Activated CD4-positive, alpha-beta T cell treated with anti-CD3 and anti-CD28 coated beads, Interleukin-2, amount 50 U/mL, for 48 hours (primary cell): Measurements from ENCODE around the gene ATAD3B.
"Not testable (repeated sequence)": the region's sequence is repeated elsewhere in the genome, so short reads cannot be mapped to it uniquely, and the experiment has no call there.

Experiments
- DNase-seq, 2 experiments: peaks; one replicate each; pipeline ENCODE4 v3.0.0-alpha.2; 2020

ATAD3B gene

DNA sequence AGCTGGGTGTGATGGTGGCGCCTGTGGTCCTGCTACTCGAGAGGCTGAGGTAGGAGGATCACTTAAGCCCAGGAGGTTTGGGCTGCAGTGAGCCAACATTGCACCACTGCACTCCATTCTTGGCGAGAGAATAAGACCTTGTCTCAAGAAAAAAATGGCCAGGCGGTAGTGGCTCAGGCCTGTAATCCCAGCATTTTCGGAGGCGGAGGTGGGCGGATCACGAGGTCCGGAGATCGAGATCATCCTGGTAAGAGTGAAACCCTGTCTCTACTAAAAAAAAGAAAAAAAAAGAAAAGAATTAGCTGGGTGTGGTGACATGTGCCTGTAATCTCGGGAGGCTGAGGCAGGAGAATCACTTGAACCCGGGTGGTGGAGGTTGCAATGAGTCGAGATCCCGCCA lies 11.3 kb downstream of the ATAD3B start:
- no peak for DNase-seq

DNA sequence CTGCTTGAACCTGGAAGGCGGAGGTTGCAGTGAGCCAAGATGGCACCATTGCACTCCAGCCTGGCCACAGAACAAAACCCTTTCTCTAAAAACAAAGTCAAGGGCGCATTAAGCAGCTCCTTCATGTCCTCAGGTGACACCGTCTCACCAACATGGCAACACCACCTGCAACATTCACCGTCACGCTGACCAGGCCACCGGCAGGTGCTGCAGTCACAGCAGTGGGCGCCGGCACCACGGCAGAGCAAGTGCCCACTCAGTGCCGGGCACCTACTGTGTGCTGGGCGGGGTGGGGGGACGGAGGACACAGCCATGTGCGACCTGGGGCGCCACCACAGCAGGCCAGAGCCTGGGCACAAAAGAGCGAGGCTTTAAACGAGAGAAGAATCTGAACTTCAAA lies 12.1 kb downstream of the ATAD3B start:
- DNase-seq, result no peak

DNA sequence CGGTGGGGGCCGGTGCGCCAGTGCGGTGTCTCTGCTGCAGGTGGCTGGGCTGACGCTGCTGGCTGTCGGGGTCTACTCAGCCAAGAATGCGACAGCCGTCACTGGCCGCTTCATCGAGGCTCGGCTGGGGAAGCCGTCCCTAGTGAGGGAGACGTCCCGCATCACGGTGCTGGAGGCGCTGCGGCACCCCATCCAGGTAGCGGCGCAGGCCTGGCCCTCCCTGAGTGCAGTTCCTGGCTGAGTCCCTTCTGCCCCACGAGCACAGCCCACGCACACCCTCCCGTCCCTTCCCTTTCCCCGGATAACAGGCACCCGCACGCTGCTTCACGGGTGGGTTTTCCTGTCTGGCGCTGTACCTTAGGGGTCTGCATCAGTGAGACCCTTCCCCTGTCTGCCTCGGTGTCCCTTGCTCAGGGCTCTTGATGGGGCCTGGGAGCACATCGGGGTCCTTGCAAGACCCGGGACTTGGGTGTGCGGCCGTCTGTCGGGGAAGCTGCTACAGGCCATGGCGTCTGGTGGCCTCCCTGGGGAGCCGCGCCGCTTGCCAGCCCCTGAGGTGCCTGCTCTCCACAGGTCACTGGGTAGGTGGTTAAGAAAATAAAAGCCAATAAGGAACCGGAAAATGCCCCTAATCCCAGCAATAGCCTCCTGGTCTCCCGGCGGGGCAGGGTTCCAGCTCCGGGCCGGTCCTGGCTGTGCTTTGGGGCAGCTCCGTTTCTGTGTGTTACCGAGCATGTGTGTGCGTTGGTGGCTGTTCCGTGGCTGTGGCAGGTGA lies 13.6 kb downstream of the ATAD3B start:
- not testable (repeated sequence) for DNase-seq

DNA sequence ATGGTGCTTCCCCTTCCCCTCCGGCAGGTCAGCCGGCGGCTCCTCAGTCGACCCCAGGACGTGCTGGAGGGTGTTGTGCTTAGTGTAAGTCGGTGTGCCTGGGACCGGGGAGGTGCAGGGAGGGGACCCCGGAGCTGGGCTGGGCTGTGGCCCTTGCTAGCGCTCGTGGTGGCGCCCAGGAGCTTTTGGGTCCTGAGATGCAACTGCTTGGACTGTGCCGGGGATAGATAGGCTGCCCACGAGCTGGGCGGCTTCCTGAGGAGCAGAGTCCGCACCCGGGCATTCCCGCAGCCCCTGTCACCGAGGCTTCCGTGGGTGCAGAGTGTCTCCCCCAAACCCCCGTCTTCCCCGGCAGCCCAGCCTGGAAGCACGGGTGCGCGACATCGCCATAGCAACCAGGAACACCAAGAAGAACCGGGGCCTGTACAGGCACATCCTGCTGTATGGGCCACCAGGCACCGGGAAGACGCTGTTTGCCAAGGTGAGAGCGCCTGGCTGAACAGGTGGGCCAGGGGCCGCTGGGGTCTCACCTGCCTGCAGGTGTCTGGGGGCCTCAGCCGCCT lies 14.3 kb downstream of the ATAD3B start:
- DNase-seq, result not testable (repeated sequence)

DNA sequence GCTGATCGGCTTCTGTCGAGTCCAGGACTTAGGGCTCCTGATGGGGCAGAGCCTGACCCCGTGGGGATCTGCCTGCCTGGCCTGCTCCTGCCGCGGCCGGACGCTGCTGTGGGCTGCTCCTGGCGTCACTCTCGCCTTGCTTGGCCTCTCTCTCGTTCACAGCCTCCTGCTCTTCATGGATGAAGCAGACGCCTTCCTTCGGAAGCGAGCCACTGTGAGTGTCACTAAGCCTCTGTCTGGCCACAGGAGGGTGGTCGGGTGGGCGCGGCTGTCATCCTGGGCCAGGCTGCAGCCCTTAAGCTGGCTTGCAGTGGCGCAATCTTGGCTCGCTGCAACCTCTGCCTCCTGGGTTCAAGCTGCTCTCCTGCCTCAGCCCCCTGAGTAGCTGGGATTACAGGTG lies 16.1 kb downstream of the ATAD3B start:
- no peak for DNase-seq

DNA sequence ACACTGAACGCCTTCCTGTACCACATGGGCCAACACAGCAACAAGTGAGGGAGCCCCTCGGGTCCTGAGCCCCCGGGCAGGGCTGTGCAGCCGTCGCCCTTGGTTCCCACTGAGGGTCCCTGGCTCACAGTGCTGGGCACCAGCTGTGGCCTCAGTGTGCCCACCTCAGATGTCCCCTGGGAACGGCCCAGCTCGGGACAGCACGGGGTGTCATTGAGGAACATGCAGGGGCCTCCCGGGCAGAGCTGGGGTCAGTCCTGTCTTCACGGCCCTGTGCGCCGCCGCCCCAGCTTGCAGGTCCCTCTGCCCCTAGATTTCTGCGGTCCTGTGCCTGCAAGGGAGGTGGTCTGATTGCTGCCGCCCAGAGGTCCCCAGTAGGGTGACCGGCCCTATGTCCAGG lies 17.7 kb downstream of the ATAD3B start:
- no peak for DNase-seq

DNA sequence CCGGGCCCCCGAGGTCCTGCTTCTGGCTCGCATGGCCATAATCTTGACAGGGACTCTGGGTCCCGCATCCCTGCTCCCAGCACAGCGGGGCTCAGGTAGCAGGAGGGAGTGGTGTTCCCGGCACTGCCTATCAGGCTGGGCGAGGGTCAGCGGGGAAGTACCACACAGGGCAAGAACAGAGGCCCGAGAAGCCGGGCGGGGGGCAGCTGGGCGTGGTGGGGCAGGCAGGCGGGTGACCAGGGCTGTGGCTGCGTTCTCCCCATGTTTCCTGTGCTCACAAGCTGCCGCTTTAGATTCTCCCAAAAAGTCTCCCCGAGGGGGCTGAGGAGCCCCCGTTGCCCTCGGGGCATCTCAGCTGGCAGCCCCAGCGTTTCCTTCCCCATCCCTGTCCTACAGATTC lies 18.3 kb downstream of the ATAD3B start:
- DNase-seq, result no peak

DNA sequence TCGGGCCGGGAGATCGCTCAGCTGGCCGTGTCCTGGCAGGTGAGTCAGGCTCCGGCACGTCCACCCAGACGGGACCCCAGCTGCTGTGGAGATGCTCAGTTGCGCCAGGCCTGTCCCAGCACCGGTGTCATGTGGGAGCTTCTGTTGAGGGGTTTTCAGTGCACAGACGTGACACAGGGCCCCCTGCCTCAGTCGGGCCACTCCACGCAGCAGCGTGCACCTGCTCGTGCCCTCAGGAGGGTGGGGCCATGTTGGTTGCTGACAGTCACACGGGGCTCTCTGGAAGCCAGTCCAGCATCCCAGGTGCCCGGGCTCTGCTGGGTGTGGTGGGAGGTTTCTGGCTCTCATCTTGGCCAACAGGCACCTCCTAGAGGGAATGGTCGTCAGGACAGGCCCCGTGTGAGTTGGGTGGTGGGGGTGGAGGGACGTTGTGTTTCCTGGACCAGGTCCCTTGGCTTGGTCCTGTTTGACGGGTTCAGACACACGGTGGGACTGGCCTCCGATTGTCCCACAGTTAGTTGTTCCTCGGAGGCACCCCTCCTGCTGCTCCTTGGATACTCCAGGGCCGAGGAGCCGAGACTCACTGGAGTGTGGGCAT lies 19.2 kb downstream of the ATAD3B start:
- no peak for DNase-seq

DNA sequence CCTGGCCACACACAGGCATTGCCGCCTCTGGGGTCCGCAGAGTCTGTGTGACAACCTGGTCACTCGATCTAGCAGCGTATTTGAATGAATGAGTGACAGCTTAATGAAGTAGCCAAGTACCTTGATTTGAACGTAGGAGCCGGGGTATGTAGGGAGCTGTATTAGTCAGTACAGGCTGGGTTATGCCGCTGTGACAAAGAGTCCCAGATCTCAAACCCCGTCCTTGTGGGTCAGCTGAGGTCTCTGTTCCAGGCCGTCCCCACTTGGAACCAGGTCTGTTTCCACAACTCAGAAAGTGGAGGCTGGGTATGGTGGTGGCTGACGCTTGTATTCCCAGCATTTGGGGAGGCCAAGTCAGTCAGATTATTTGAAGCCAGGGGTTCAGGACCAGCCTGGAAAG lies 20.0 kb downstream of the ATAD3B start:
- no peak for DNase-seq

DNA sequence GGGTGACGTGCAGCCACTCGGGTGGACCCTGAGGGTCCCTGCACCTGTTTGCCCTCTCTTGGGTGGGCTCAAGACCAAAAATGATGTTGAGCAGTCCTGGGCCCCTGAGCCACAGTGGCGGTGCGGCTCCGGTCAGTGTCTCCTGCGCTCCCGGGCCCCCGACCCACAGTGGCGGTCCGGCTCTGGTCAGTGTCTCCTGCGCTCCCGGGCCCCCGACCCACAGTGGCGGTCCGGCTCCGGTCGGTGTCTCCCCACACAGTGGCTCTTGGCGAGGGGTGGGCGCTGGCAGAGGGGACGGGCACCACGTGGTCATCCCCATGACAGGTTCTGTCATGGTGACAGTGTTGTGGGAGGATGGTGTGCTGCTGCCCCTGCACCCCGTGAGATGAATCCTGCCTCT lies 22.7 kb downstream of the ATAD3B start:
- not testable (repeated sequence) for DNase-seq

DNA sequence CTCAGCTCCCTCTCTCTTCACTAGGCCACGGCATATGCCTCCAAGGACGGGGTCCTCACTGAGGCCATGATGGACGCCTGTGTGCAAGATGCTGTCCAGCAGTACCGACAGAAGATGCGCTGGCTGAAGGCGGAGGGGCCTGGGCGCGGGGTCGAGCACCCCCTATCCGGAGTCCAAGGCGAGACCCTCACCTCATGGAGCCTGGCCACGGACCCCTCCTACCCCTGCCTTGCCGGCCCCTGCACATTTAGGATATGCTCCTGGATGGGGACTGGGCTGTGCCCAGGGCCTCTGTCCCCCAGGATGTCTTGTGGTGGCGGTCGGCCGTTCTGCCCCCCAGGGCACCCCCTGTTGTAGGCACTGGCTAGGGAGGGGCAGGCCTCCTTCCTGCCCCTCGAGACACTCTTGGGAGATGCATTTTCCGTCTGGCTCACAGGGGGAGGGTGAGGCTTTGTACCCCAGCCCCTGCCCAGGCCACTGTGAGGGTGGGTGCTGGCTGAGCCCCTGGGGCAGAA lies 24.0 kb downstream of the ATAD3B start:
- DNase-seq, result not testable (repeated sequence)

DNA sequence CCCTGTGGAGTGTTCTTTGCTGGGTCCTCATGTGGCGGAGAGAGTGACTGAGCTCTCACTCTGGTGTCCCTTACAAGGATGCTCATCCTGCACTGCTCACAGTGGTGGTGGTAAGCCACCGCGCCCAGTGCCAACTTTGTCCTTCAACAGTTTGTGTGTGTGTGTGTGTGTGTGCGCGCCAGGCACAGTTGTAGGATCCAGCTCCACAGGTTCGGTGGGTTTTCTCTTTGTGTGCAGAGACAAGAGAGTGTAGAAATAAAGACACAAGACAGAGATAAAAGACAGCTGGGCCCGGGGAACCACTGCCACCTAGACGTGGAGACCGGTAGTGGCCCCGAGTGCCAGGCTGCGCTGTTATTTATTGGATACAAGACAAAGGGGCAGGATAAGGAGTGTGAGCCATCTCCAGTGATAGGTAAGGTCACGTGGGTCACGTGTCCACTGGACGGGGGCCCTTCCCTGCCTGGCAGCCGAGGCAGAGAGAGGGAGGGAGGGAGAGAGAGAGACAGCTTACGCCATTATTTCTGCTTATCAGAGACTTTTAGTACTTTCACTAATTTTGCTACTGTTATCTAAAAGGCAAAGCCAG lies 33.3 kb downstream of the ATAD3B start:
- peak; percentile 77 to 85 for DNase-seq

DNA sequence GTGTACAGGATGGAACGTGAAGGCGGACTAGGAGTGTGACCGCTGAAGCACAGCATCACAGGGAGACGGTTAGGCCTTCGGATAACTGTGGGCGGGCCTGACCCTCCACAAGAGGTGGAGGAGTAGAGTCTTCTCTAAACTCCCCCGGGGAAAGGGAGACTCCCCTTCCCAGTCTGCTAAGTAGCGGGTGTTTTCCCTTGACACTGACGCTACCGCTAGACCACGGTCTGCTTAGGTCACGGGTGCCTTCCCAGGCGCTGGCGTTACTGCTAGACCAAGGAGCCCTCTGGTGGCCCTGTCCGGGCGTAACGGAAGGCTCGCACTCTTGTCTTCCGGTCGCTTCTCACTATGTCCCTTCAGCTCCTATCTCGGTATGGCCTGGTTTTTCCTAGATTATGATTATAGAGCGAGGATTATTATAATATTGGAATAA lies 33.8 kb downstream of the ATAD3B start:
- DNase-seq, result peak; percentile 39 to 52

DNA sequence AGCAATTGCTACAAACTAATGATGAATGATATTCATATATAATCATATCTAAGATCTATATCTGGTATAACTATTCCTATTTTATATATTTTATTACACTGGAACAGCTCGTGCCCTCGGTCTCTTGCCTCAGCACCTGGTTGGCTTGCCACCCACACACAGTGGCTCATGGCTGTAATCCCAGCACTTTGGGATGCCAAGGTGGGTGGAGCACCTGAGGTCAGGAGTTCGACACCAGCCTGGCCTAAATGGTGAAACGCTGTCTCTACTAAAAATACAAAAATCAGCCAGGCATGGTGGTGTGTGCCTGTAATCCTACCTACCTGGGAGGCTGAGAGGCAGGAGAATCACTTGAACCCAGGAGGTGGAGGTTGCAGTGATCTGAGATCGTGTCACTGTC lies 34.2 kb downstream of the ATAD3B start:
- DNase-seq, result not testable (repeated sequence)

DNA sequence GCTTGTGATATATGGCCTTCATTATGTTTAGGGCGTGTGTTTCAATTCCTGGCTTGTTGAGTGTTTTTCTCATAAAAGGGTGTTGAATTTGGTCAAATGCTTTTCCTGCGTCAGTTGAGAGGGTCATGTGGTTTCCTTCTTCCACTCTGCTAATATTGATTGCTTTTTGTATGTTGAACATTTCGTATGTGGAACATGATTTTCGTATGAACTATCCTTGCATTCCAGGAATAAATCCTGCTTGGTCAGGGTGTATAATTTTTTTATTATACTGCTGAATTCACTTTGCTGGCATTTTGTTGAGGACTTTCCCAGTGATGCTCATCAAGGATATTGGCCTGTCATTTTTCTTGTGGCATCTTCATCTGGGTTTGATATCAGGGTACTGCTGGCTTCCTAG lies 35.7 kb downstream of the ATAD3B start:
- no peak for DNase-seq

DNA sequence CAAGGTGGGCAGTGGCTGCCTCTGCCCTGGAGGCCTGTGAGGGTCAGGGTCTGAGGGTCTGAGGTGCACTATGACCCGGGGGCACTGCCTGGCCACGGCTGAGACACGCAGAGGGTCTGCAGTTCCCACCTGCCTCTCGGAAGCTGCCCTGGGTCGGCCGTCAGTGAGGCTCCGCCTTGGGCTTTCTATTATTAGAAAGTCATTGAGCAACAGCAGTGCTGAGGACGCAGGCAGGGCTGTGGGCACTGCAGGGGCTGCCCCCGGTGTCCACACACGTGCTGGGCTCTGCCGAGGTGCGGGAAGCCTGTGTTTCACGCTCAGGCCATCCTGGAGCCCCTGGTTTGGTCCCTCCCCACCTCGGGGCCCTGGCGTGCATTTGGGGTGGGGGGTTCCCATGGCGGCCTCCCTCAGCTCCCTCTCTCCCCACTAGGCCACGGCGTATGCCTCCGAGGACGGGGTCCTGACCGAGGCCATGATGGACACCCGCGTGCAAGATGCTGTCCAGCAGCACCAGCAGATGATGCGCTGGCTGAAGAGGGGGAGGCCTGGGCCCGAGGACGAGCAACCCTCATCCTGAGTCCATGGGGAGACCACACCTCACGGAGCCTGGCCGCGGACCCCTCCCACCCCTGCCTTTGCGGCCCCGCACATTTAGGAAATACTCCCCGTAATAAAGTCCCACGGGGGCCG lies 37.4 kb downstream of the ATAD3B start:
- DNase-seq, result not testable (repeated sequence)

DNA sequence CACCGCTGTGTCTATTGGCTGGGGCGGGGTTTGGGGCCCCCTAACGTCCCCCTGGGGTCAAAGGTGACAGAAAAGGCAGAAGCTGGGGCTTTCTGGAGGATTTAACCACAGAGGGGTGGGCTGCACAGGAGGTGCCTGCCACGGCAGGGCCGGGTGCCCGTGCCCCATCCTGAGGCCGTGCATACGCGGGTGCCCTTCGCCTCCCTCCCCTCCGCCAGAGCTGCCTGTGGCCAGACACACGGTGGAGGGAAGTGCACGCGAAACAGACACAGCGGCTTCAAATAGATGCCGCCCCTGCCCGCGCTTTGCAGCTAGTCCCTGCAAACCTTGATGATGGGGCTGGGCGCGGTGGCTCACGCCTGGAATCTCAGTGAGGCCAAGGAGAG lies 37.9 kb downstream of the ATAD3B start:
- DNase-seq, result not testable (repeated sequence)

DNA sequence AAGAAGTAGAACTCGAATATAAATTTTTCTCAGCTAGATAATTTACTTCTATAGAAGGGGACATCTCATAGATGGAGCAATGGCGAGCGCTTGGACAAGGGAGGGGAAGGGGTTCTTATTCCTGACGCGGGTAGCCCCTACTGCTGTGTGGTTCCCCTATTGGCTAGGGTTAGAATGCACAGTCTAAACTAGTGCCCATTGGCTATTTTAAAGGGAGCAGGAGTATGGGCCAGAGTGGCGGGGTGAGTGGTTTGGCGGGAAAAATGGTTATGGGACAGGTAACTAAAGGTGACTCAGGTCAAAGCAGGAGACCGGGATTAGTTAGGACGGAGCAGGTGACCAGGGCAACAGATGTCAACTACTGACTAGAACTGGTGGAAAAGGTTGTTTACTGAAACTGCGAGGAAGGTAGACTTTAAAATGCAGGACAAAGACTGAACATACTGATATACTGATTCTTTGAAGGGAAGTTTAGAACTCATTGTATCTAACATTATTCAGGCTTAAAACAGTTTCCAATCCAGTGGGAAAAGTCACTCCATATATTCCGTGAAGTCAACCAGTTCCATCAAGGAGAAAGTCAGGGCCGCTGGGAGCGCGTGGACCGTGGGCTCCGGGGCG lies 39.5 kb downstream of the ATAD3B start:
- peak; percentile 22 to 35 for DNase-seq

DNA sequence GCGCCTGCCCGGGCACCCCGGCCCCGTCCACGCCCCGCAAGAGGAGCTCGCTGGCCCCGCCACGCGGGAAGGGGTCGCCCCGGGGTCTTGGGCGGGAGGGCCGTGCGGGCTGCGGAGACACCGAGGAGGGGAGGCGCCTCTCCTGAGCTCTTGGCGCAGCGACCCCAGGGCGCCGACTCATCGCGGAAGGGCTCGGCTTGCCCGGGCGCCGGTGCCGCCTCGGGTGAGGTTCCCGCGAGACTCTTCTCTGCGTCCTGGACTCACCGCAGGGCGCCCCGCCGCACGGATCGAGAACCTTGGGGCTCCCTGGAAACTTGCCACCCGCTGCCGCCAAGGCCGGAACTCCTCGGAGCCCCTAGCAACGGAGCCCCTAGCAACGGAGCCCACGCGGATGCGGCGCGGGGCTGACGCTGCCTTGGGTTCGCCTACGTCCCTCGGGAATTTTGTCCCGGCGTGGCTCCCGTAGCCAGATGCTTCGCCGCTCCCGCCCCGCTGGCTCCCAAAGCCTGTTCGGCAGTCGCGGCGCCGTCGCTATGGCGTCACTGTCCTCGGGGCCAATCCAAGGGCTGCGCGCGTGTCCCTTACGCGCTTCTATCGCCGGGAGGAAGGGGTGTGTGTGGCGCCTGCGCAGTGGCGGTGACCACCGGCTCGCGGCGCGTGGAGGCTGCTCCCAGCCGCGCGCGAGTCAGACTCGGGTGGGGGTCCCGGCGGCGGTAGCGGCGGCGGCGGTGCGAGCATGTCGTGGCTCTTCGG lies 40.1 kb downstream of the ATAD3B start, which contains the start of gene ATAD3A:
TSS of gene ATAD3A (plus strand) at position 630 of the 753 bp plus-strand sequence. CDS start at position 737, 107 bp downstream.
- peak; percentile 97 to 98 for DNase-seq

DNA sequence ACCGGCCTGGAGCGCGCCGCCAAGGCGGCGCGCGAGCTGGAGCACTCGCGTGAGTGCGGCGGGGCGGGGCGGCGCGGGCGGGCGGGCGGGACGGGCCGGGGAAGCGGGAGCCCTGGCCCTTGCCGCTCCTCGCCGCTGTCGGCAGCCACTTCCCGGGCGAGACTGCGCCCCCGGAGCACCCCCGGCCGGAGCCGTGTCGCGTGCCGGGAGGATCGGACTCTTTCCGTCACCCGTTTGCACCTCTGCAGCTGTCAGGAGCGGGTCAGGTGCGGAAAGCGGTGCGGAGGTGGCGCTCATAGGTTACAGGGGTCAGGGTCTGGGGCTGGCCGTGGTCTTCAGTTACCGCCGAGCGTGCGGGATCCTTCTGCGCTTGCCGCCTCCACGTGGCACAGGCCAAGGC lies 40.9 kb downstream of the ATAD3B start:
- DNase-seq, result peak; percentile 16 to 20

DNA sequence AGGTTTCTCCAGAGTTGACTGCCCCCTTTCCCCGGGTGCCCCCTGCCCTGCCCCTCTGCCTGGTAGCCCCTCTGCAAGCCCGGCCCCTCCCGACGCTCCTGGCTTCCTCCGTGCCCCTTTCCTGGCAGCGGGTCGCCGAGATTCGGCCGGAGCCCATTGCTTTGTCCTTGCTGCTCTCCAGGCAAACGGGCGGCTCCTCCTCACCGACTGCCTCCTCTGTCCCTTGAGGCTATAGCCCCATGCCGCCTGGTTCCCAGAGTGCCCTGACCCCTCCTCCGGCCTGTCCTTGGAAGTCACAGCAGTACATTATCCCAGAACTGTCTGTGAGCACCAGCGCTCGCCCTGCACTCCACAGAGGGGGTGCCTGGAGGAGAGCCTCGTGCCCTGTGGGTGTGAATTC lies 42.1 kb downstream of the ATAD3B start:
- DNase-seq, result not testable (repeated sequence)

DNA sequence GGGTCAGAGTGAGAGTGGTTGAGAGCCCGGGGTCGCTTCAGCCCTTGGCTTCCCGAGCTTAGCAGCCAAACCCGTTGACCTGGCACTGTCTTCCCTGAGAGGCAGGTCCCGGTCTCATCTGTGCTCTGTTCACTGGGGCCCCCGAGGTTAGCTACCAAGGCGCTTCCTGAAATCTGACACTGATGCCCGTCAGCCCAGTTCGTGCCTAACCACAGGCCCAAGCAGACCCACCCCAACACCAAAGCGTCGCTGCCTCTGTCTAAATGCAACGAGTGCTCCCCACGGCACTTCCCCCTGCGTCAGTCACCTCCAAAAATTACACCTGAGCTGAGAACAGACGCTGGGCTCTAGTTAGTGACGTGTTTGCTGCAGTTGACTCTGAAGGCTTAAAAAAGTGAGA lies 42.8 kb downstream of the ATAD3B start:
- not testable (repeated sequence) for DNase-seq
